Measurements from ENCODE around the gene MAP2. TPM values are rescaled to one million over a fixed set of nuclear protein-coding genes. Genes with fewer than 3 reads are reported as not detected.

Gene MAP2
- total RNA-seq, 1 experiment from 2014 or later: 0.05 TPM

DNA sequence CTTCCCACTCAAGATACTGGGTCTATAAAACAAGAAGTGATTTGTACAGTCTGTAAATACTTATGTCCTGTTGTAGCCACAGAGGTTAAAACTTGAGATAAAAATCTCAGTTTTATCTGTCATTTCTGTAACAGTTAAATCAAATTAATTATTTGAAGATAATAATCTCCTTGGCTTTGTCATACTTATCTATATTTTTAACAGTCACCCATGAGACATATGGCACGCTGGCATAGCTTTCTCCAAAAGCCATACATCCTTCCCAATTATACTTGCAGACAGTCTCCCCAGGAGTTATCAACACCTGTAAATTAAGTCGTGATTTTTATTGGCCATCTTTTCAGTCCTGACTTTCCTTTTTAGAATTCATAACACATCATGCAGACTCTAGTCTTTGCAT lies 278.9 kb downstream of the MAP2 start:
- intact Hi-C loops (cut with micrococcal nuclease; ENCODE audit: unreplicated experiment): no loop called here
- H3K36me3 Mint-ChIP-seq (ENCODE audit: insufficient read depth, unreplicated experiment): no peaks in the 10 kb centered on the region
- no peaks in the 10 kb centered on the region for H3K9me3 ChIP-seq
- DNase-seq: no peak
- no peaks in the 10 kb centered on the region for H3K9me3 Mint-ChIP-seq (ENCODE audit: unreplicated experiment)
- ChIA-PET CTCF (no interaction called here), POLR2A (no interaction called here)
- H3K27me3 ChIP-seq (replicated peaks; ENCODE audit: control insufficient read depth, insufficient read depth, low read length): no peaks in the 10 kb centered on the region
- no peak overlapping the region for H3K4me3 Mint-ChIP-seq (ENCODE audit: unreplicated experiment)
- H3K36me3 ChIP-seq (ENCODE audit: control insufficient read depth, insufficient read depth, low read length): no peaks in the 10 kb centered on the region
- no peaks in the 10 kb centered on the region for H3K27me3 Mint-ChIP-seq (ENCODE audit: insufficient read depth, unreplicated experiment)
- TF ChIP-seq, protein P1, sequence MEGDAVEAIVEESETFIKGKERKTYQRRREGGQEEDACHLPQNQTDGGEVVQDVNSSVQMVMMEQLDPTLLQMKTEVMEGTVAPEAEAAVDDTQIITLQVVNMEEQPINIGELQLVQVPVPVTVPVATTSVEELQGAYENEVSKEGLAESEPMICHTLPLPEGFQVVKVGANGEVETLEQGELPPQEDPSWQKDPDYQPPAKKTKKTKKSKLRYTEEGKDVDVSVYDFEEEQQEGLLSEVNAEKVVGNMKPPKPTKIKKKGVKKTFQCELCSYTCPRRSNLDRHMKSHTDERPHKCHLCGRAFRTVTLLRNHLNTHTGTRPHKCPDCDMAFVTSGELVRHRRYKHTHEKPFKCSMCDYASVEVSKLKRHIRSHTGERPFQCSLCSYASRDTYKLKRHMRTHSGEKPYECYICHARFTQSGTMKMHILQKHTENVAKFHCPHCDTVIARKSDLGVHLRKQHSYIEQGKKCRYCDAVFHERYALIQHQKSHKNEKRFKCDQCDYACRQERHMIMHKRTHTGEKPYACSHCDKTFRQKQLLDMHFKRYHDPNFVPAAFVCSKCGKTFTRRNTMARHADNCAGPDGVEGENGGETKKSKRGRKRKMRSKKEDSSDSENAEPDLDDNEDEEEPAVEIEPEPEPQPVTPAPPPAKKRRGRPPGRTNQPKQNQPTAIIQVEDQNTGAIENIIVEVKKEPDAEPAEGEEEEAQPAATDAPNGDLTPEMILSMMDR (IDR thresholded peaks at IDR 0.05; ENCODE audit: insufficient read depth in 1 of 2, low read depth in 1 of 2, low read length in 1 of 2, severe bottlenecking in 1 of 2, unreplicated experiment in 1 of 2): no peak
- H3K4me1 Mint-ChIP-seq (ENCODE audit: low read depth, unreplicated experiment): no peaks in the 10 kb centered on the region
- H3K4me3 ChIP-seq (ENCODE audit: low read depth, low read length): no peak overlapping the region
- no TSS peak for BruUV-seq (replicated peaks)
- H3K27ac Mint-ChIP-seq (ENCODE audit: unreplicated experiment): no peak overlapping the region
- H3K4me1 ChIP-seq: no peaks in the 10 kb centered on the region

DNA sequence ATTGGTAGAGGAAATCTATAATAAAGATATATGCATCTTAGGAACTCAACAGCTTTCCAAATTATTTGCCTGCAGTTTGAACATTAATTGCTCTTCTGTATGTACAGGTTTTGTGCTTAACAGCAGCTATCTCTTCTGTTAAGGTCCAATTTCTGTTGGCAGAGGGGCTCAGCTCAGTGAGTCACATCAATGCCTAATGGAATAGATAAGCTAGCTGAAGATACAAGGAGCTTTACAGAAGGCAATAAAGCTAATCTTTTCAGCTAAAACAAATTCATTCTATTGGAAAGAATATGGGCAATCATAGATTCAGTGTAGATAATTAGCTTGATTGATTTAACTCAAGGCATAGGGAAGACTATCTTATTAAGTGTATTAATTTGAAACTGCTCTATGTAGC lies 289.4 kb downstream of the MAP2 start:
- H3K27me3 Mint-ChIP-seq (ENCODE audit: insufficient read depth, unreplicated experiment): no peaks in the 10 kb centered on the region
- Histone ChIP-seq H3K27me3 (replicated peaks; ENCODE audit: control insufficient read depth, insufficient read depth, low read length) (no peaks in the 10 kb centered on the region), H3K9me3 (no peaks in the 10 kb centered on the region), H3K4me1 (no peaks in the 10 kb centered on the region), H3K4me3 (ENCODE audit: low read depth, low read length) (no peak overlapping the region), H3K36me3 (ENCODE audit: control insufficient read depth, insufficient read depth, low read length) (no peaks in the 10 kb centered on the region)
- no peaks in the 10 kb centered on the region for H3K9me3 Mint-ChIP-seq (ENCODE audit: unreplicated experiment)
- TF ChIP-seq, protein P1 (IDR thresholded peaks at IDR 0.05; ENCODE audit: insufficient read depth in 1 of 2, low read depth in 1 of 2, low read length in 1 of 2, severe bottlenecking in 1 of 2, unreplicated experiment in 1 of 2): no peak
- CTCF ChIA-PET: no interaction called here
- no peak overlapping the region for H3K4me3 Mint-ChIP-seq (ENCODE audit: unreplicated experiment)
- no peak overlapping the region for H3K27ac Mint-ChIP-seq (ENCODE audit: unreplicated experiment)
- DNase-seq: no peak
- no peaks in the 10 kb centered on the region for H3K36me3 Mint-ChIP-seq (ENCODE audit: insufficient read depth, unreplicated experiment)
- POLR2A ChIA-PET: interaction anchor here (0.6 kb wide), 1 partner anchor 301 kb away, joined by 4 read pairs; no protein-coding TSS in a partner anchor
- BruUV-seq (replicated peaks): no TSS peak
- no peaks in the 10 kb centered on the region for H3K4me1 Mint-ChIP-seq (ENCODE audit: low read depth, unreplicated experiment)
- intact Hi-C loops (cut with micrococcal nuclease; ENCODE audit: unreplicated experiment): no loop called here

DNA sequence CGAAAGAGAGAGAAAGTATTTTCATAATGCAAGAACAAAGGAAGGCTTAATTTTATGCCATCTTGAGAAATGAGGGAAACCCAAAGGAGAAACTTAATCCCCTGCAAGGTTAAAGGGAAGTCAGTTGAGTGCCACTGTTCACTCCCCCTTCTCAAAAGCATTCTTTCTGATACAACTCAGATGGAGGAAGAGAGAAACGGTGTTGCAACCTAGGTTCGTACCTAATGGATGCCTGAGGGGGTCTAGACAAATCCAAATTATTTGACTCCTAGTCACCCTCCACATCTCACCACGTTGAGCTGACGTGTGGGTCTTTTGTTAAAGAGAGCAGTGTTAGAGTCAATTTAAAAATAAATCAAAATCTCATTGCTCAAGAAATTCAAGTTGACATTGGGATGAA lies 295.2 kb downstream of the MAP2 start:
- Mint-ChIP-seq H3K4me3 (ENCODE audit: unreplicated experiment) (no peak overlapping the region), H3K36me3 (ENCODE audit: insufficient read depth, unreplicated experiment) (no peaks in the 10 kb centered on the region), H3K4me1 (ENCODE audit: low read depth, unreplicated experiment) (no peaks in the 10 kb centered on the region), H3K9me3 (ENCODE audit: unreplicated experiment) (no peaks in the 10 kb centered on the region), H3K27ac (ENCODE audit: unreplicated experiment) (no peak overlapping the region), H3K27me3 (ENCODE audit: insufficient read depth, unreplicated experiment) (peaks cover 4% of the 10 kb centered on the region)
- intact Hi-C loops (cut with micrococcal nuclease; ENCODE audit: unreplicated experiment): no loop called here
- H3K9me3 ChIP-seq: no peaks in the 10 kb centered on the region
- H3K36me3 ChIP-seq (ENCODE audit: control insufficient read depth, insufficient read depth, low read length): no peaks in the 10 kb centered on the region
- ChIA-PET CTCF (no interaction called here), POLR2A (no interaction called here)
- H3K4me3 ChIP-seq (ENCODE audit: low read depth, low read length): no peak overlapping the region
- H3K4me1 ChIP-seq: no peaks in the 10 kb centered on the region
- no peaks in the 10 kb centered on the region for H3K27me3 ChIP-seq (replicated peaks; ENCODE audit: control insufficient read depth, insufficient read depth, low read length)
- no peak for DNase-seq
- no TSS peak for BruUV-seq (replicated peaks)
- TF ChIP-seq, protein P1 (IDR thresholded peaks at IDR 0.05; ENCODE audit: insufficient read depth in 1 of 2, low read depth in 1 of 2, low read length in 1 of 2, severe bottlenecking in 1 of 2, unreplicated experiment in 1 of 2): no peak
